Stomach (tissue), 9 donors: Measurements from ENCODE around the gene RBM7. TPM values are rescaled to one million over a fixed set of nuclear protein-coding genes. Genes with fewer than 3 reads are reported as not detected.

Experiments
- DNase-seq, 2 donors: peaks; one replicate each; pipeline versions ENCODE4 v3.0.0 to v3.0.0-alpha.2; 2013 to 2019
- H3K27ac ChIP-seq, 5 donors: fragments of 200-600 bp in 4 of 5; sonication (generic) in 4 of 5; one replicate each; pipeline ENCODE4 v1.5.1; 2013 to 2019; ENCODE audit warnings: mild to moderate bottlenecking in 1 of 5, moderate library complexity in 1 of 5
- H3K27me3 ChIP-seq, 3 donors: fragments of 200-600 bp; sonication (generic); one replicate each; pipeline ENCODE4 v1.5.1; 2017 to 2019; ENCODE audit warnings: mixed run types in 1 of 3
- H3K36me3 ChIP-seq, 4 donors: fragments of 200-600 bp; sonication (generic); 1 replicate in 3 of 4; 2 replicates in 1 of 4; pipeline ENCODE4 v1.5.1; 2016 to 2019
- H3K4me1 ChIP-seq, 4 donors: fragments of 200-600 bp; sonication (generic); one replicate each; pipeline ENCODE4 v1.5.1; 2016 to 2019
- H3K4me3 ChIP-seq, 4 donors: fragments of 200-600 bp; sonication (generic) in 3 of 4; one replicate each; pipeline ENCODE4 v1.5.1; 2016 to 2019; ENCODE audit warnings: mild to moderate bottlenecking in 1 of 4
- H3K9me3 ChIP-seq, 4 donors: fragments of 200-600 bp; sonication (generic); one replicate each; pipeline ENCODE4 v1.5.1; 2016 to 2019
- EP300 ChIP-seq: sonication (generic); formaldehyde crosslinking; IDR thresholded peaks from one replicate; pipeline ENCODE4 v1.6.1; 2017; ENCODE audit warnings: antibody characterized with exemption
- POLR2A ChIP-seq, 4 donors: fragments of 450-650 bp; IDR thresholded peaks; one replicate each; pipeline ENCODE4 v1.6.1; 2016; ENCODE audit warnings: antibody characterized with exemption in 4 of 4, control low read depth in 2 of 4, mild to moderate bottlenecking in 1 of 4, moderate library complexity in 1 of 4
- POLR2AphosphoS5 ChIP-seq, 3 donors: sonication (generic); formaldehyde crosslinking; IDR thresholded peaks; one replicate each; pipeline ENCODE4 v1.6.1; 2016; ENCODE audit warnings: antibody characterized with exemption in 3 of 3
- WGBS, 5 donors: extraction: QIAGEN DNeasy Blood & Tissue Kit in 3 of 5; methylation state at CpG; one replicate each; pipeline versions ENCODE4 v1.1.5 to v1.1.7; 2013 to 2018; 5-methylcytosine and 5-hydroxymethylcytosine counted together
- intact Hi-C: fragments of 100-400 bp; cut with DNase I; formaldehyde crosslinking; loops from one replicate; pipeline ENCODE4 v1.15.1; 2023; ENCODE audit warnings: low total_unique reads
- polyA plus RNA-seq, 3 donors: library from polyadenylated mRNA; stranded (reverse); fragments of 200-250 nt; gene quantifications; one replicate each; pipeline ENCODE4 v1.2.3, GENCODE V29; 2013
- total RNA-seq, 5 donors: library from RNA; depleted of rRNA; stranded (reverse); fragments of >200 nt; gene quantifications; one replicate each; pipeline versions ENCODE4 v1.1.0 to v1.2.3, GENCODE V29; 2014 to 2016
- TF ChIP-seq, protein P1 (sequence below), 7 experiments: fragments of 450-650 bp in 4 of 7; fragments of 200-600 bp in 3 of 7; sonication (generic) in 3 of 7; IDR thresholded peaks; one replicate each; pipeline ENCODE4 v1.5.1; 2016 to 2019; ENCODE audit warnings: antibody characterized with exemption in 7 of 7, control low read depth in 2 of 7, mild to moderate bottlenecking in 1 of 7
- donor health status: healthy with polysubstance abuse.
- donor health status: Bipolar disorder and iron deficiency.
- donor health status: healthy.

Gene RBM7
- total and polyA plus RNA-seq, 8 donors, result 4.8 to 41.5 (median 17.4) TPM

GRCh38 chr11:114386545-114386944 is 13.9 kb upstream of the RBM7 start:
- DNase-seq, result no peak
- TF ChIP-seq, protein P1, sequence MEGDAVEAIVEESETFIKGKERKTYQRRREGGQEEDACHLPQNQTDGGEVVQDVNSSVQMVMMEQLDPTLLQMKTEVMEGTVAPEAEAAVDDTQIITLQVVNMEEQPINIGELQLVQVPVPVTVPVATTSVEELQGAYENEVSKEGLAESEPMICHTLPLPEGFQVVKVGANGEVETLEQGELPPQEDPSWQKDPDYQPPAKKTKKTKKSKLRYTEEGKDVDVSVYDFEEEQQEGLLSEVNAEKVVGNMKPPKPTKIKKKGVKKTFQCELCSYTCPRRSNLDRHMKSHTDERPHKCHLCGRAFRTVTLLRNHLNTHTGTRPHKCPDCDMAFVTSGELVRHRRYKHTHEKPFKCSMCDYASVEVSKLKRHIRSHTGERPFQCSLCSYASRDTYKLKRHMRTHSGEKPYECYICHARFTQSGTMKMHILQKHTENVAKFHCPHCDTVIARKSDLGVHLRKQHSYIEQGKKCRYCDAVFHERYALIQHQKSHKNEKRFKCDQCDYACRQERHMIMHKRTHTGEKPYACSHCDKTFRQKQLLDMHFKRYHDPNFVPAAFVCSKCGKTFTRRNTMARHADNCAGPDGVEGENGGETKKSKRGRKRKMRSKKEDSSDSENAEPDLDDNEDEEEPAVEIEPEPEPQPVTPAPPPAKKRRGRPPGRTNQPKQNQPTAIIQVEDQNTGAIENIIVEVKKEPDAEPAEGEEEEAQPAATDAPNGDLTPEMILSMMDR (IDR thresholded peaks at IDR 0.05), result no peak
- TF ChIP-seq EP300 (no peak), POLR2AphosphoS5 (IDR thresholded peaks at IDR 0.05) (no peak), POLR2A (IDR thresholded peaks at IDR 0.05) (no peak)
- intact Hi-C loops, result no loop called here
- H3K4me3 ChIP-seq, result no peak overlapping the region
- H3K27ac ChIP-seq, result no peak overlapping the region
- H3K9me3 ChIP-seq, result no peaks in the 10 kb centered on the region
- no peaks in the 10 kb centered on the region for H3K4me1 ChIP-seq
- H3K36me3 ChIP-seq, result no peaks in the 10 kb centered on the region
- peaks cover 0 to 4% (median 0%) of the 10 kb centered on the region in 3 donors for H3K27me3 ChIP-seq
- WGBS, 5 donors, result 83 to 94% (median 88%) methylated on average over 1 of the region's 1 CpG

DNA sequence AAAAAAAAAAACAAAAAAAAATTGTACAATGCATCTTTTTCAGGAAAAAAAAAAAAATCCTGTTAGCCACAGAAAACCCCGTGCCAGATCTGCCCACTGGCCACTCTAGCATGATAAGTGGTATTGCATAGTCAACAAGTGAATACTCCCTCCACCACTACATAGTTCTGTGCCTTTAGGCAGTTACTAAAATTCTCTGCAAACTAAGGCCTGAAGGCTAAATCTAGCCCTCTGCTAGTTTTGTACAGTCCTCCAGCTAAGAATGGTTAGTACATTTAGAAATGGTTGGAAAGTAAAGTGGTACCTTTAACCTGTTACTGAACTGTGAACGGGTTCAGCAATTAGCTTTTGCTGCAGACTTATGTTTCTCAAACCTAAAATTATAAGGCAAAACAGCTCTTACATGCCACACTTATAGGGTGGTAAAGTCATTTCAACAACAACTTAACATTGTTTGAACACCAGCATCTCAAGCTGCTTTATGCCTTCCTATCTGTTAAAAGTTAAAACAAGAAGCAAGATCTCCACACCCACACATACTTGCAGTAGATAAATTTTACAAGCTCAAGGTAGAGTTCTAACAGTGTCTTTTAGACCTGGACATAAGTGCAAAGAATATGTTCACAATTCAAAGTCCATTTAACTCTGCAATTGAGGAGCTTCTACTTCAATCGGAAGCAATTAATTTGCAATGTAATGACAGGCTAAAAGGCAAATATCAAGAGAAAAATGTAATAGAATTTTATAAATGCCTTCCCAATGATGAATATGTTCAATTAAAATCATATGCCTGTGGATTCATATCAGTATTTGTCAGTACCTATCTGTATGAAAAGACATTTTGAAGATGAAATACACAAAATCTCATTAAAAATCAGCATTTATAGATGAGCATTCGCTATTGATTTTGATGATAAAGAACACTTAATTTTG is 7.5 kb upstream of the RBM7 start:
- TF ChIP-seq EP300, result no peak
- TF ChIP-seq, protein P1 (IDR thresholded peaks at IDR 0.05), result no peak
- TF ChIP-seq POLR2AphosphoS5 (IDR thresholded peaks at IDR 0.05), result no peak
- TF ChIP-seq POLR2A (IDR thresholded peaks at IDR 0.05), result no peak
- WGBS, 5 donors, result 70 to 79% (median 75%) methylated on average over 4 of the region's 4 CpGs
- DNase-seq, result no peak

DNA sequence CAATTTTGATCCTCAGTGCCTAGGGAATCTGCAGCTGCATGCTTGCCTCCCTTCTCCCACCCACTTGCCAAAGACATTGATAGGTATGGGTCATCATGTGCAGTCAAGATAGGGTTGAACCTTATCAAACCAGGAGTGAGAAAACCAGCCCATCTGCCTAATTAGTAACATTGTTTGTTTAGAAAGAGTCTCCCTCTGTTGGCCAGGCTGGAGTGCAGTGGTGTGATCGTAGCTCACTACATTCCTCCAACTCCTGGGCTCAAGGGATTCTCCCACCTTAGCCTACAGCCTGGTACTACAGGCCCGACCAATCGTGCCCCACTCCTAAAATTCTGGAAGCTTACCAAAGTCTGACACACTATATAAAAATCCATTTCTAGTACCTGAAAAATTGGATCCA is 4.7 kb upstream of the RBM7 start:
- DNase-seq, result no peak
- H3K27me3 ChIP-seq, result peaks cover 0 to 4% (median 0%) of the 10 kb centered on the region in 3 donors
- H3K27ac ChIP-seq, result no peak overlapping the region
- no peaks in the 10 kb centered on the region for H3K9me3 ChIP-seq
- intact Hi-C loops, result no loop called here
- H3K36me3 ChIP-seq, result no peaks in the 10 kb centered on the region
- WGBS, 5 donors, result 40 to 62% (median 51%) methylated on average over 3 of the region's 3 CpGs
- TF ChIP-seq EP300 (no peak), POLR2A (IDR thresholded peaks at IDR 0.05) (no peak), POLR2AphosphoS5 (IDR thresholded peaks at IDR 0.05) (no peak)
- TF ChIP-seq, protein P1 (IDR thresholded peaks at IDR 0.05), result no peak
- peaks cover 6 to 25% (median 16%) of the 10 kb centered on the region in 4 donors for H3K4me1 ChIP-seq
- no peak overlapping the region for H3K4me3 ChIP-seq

More for the DNA sequence above, 7.5 kb upstream of the RBM7 start:
- no peak overlapping the region for H3K4me3 ChIP-seq
- peaks cover 0 to 9% (median 3%) of the 10 kb centered on the region in 4 donors for H3K4me1 ChIP-seq
- H3K36me3 ChIP-seq, result no peaks in the 10 kb centered on the region
- intact Hi-C loops, result no loop called here
- H3K9me3 ChIP-seq, result no peaks in the 10 kb centered on the region
- H3K27me3 ChIP-seq, result peaks cover 0 to 4% (median 0%) of the 10 kb centered on the region in 3 donors
- no peak overlapping the region for H3K27ac ChIP-seq

- Histone ChIP-seq H3K4me1 (peaks cover 6 to 32% (median 19%) of the 10 kb centered on the region in 4 donors), H3K27ac (no peak overlapping the region), H3K36me3 (no peaks in the 10 kb centered on the region), H3K9me3 (no peaks in the 10 kb centered on the region), H3K4me3 (no peak overlapping the region), H3K27me3 (no peaks in the 10 kb centered on the region)
- intact Hi-C loops, result no loop called here
- DNase-seq, result no peak
- no peak for TF ChIP-seq POLR2AphosphoS5 (IDR thresholded peaks at IDR 0.05)
- TF ChIP-seq, protein P1 (IDR thresholded peaks at IDR 0.05), result no peak
- no peak for TF ChIP-seq EP300
- TF ChIP-seq POLR2A (IDR thresholded peaks at IDR 0.05), result no peak
Observed at GRCh38 chr11:114396916-114397315, 3.5 kb upstream of the RBM7 start.
